PFSK-1 (cell line): ENCODE results near the gene ARHGEF2.

Source experiments
- FOXP2 ChIP-seq: optimal IDR thresholded peaks from 2 replicates; pipeline ENCODE3; 2011; ENCODE audit warnings: borderline replicate concordance, control low read depth, inconsistent platforms; ENCODE audit not compliant: insufficient read depth; ENCODE audit errors: extremely low read length, extremely low read depth
- POLR2AphosphoS5 ChIP-seq: IDR thresholded peaks from 2 replicates; pipeline ENCODE4 v1.6.1; 2012; ENCODE audit warnings: low read depth, mild to moderate bottlenecking, control low read depth, low read length, moderate library complexity
- REST ChIP-seq, 2 experiments: IDR thresholded peaks; 2 replicates each; pipeline versions ENCODE4 v1.6.1 to v1.8.0; 2011 to 2012; ENCODE audit warnings: low read depth in 2 of 2, low read length in 2 of 2, control low read depth in 1 of 2, inconsistent platforms in 1 of 2, mild to moderate bottlenecking in 1 of 2, moderate library complexity in 1 of 2; ENCODE audit not compliant: insufficient read depth in 1 of 2
- SIN3A ChIP-seq: IDR thresholded peaks from 2 replicates; pipeline ENCODE4 v1.6.1; 2012; ENCODE audit warnings: mild to moderate bottlenecking, low read length, moderate library complexity, borderline replicate concordance; ENCODE audit not compliant: insufficient read depth
- TAF1 ChIP-seq: IDR thresholded peaks from 2 replicates; pipeline ENCODE4 v1.6.1; 2012; ENCODE audit warnings: low read length, control low read depth, borderline replicate concordance; ENCODE audit not compliant: insufficient read depth

The ARHGEF2 gene

GRCh38 chr1:155967341-155968050, 10.9 kb downstream of the ARHGEF2 start:
- TF ChIP-seq POLR2AphosphoS5 = no peak
- no peak for TF ChIP-seq TAF1
- no peak for TF ChIP-seq SIN3A
- TF ChIP-seq REST (IDR thresholded peaks at IDR 0.05; ENCODE audit: insufficient read depth in 1 of 2, low read depth in 2 of 2, low read length in 2 of 2) = no peak
- TF ChIP-seq FOXP2 = no peak

GRCh38 chr1:155966750-155967149, 11.6 kb downstream of the ARHGEF2 start:
- TF ChIP-seq REST (IDR thresholded peaks at IDR 0.05; ENCODE audit: insufficient read depth in 1 of 2, low read depth in 2 of 2, low read length in 2 of 2) (no peak), SIN3A (no peak), TAF1 (no peak), FOXP2 (no peak), POLR2AphosphoS5 (no peak)

- TF ChIP-seq POLR2AphosphoS5 (no peak), REST (IDR thresholded peaks at IDR 0.05; ENCODE audit: insufficient read depth in 1 of 2, low read depth in 2 of 2, low read length in 2 of 2) (no peak), SIN3A (no peak), TAF1 (no peak), FOXP2 (no peak)
Measured at GRCh38 chr1:155966135-155966534, 12.2 kb downstream of the ARHGEF2 start.

GRCh38 chr1:155964193-155964592, 14.2 kb downstream of the ARHGEF2 start:
- TF ChIP-seq POLR2AphosphoS5 (no peak), REST (IDR thresholded peaks at IDR 0.05; ENCODE audit: insufficient read depth in 1 of 2, low read depth in 2 of 2, low read length in 2 of 2) (no peak), TAF1 (no peak), FOXP2 (no peak), SIN3A (no peak)

- TF ChIP-seq POLR2AphosphoS5 (no peak), REST (IDR thresholded peaks at IDR 0.05; ENCODE audit: insufficient read depth in 1 of 2, low read depth in 2 of 2, low read length in 2 of 2) (no peak), FOXP2 (no peak), TAF1 (no peak), SIN3A (no peak)
Measured at GRCh38 chr1:155962599-155963211, 15.6 kb downstream of the ARHGEF2 start.
